ENCODE data around the gene ATG7.

DNA sequence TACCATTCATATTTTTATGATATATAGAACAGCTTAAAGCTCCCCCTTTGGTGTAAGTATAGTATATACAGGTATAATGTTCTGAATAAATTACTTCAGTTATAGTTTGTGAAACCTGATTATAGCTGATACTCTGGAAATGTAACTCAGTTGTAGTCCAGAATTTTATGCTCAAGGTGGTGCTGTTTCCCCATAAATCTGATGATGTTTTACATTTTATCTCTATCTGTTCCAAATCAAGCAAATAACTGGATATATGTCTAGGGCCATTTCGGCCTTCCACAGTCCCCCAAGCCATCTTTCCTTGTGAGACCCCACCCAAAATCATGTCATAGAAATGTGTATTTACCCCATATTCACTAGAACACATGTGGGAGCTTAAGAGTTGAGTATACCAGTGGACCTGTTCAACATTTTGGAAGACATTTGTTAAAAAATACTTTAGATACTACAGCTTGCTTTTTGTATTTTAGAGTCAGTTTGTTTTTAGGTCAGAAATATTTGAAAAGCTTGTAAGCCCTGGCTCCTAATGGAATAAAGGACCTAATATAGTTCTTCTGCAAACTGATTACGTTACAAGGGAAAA, 107.1 kb downstream of the ATG7 start:
- TF ChIP-seq REST (IDR thresholded peaks at IDR 0.05; ENCODE audit: insufficient replicate concordance, low read depth) (no peak), SPI1 (IDR thresholded peaks at IDR 0.05; ENCODE audit: borderline replicate concordance, low read depth) (no peak), POLR2AphosphoS5 (IDR thresholded peaks at IDR 0.05; ENCODE audit: low read depth) (no peak)
- TF ChIP-seq, protein P1, sequence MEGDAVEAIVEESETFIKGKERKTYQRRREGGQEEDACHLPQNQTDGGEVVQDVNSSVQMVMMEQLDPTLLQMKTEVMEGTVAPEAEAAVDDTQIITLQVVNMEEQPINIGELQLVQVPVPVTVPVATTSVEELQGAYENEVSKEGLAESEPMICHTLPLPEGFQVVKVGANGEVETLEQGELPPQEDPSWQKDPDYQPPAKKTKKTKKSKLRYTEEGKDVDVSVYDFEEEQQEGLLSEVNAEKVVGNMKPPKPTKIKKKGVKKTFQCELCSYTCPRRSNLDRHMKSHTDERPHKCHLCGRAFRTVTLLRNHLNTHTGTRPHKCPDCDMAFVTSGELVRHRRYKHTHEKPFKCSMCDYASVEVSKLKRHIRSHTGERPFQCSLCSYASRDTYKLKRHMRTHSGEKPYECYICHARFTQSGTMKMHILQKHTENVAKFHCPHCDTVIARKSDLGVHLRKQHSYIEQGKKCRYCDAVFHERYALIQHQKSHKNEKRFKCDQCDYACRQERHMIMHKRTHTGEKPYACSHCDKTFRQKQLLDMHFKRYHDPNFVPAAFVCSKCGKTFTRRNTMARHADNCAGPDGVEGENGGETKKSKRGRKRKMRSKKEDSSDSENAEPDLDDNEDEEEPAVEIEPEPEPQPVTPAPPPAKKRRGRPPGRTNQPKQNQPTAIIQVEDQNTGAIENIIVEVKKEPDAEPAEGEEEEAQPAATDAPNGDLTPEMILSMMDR (IDR thresholded peaks at IDR 0.05; ENCODE audit: insufficient read depth, low read length), result no peak

Data from HL-60 (cell line).